Measurements from ENCODE around the gene ZC3H10. TPM values are rescaled to one million over a fixed set of nuclear protein-coding genes. Genes with fewer than 3 reads are reported as not detected.

The ZC3H10 gene
- total and polyA plus RNA-seq, 2 of the 13 experiments (the other 11 are each of a cell fraction or from before 2014, with no cell fraction given): 0.70 to 2.3 TPM

DNA sequence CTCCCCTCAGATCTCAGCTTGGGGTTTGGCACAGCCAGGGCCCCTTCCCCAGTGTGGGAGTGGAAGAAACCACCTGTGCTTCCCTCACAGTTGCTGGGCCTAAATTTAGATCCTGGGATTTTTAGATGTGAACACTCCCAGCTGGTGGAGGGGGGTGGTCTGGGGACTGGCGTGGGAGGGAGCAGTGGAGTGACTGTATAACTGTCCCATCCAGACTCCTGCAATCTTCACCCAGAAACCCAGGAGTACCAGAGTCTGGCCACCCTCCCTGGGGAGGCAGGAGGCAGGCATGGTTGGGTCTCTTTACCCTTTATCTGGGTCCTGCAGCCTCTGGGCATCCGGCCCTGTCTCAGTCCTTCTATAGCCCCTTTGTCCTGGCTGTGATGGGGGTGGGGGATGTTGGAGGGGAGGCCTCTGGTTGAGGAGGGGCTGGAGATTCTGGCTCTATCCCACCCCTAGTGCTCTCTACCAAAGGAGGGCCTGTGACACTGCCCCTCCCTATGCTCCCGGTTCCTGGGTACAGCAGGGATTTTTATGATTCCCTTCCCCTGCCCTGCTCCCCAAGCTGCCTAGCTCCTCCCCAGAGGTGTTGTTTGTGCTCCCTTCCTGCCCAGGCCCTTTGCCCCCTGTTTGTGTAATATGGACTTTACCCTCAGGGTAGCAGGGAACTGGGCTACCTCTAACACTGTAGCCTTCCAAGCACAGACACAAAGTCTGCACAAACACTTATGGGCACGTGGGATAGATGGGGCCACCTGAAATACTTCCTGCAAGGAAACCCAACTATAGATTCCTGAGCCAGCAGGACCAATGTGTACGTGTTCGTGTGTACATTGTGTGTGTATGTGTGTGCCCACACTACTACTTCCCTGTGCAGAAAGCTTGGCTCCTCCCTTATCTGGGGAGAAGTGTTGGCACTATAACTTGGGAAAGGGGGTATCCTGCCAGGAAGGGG lies 36.4 kb upstream of the ZC3H10 start (continued):
- TF ChIP-seq, protein P1, sequence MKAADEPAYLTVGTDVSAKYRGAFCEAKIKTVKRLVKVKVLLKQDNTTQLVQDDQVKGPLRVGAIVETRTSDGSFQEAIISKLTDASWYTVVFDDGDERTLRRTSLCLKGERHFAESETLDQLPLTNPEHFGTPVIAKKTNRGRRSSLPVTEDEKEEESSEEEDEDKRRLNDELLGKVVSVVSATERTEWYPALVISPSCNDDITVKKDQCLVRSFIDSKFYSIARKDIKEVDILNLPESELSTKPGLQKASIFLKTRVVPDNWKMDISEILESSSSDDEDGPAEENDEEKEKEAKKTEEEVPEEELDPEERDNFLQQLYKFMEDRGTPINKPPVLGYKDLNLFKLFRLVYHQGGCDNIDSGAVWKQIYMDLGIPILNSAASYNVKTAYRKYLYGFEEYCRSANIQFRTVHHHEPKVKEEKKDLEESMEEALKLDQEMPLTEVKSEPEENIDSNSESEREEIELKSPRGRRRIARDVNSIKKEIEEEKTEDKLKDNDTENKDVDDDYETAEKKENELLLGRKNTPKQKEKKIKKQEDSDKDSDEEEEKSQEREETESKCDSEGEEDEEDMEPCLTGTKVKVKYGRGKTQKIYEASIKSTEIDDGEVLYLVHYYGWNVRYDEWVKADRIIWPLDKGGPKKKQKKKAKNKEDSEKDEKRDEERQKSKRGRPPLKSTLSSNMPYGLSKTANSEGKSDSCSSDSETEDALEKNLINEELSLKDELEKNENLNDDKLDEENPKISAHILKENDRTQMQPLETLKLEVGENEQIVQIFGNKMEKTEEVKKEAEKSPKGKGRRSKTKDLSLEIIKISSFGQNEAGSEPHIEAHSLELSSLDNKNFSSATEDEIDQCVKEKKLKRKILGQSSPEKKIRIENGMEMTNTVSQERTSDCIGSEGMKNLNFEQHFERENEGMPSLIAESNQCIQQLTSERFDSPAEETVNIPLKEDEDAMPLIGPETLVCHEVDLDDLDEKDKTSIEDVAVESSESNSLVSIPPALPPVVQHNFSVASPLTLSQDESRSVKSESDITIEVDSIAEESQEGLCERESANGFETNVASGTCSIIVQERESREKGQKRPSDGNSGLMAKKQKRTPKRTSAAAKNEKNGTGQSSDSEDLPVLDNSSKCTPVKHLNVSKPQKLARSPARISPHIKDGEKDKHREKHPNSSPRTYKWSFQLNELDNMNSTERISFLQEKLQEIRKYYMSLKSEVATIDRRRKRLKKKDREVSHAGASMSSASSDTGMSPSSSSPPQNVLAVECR (CRISPR knock-in tag; IDR thresholded peaks at IDR 0.05; ENCODE audit: borderline replicate concordance): peak; percentile 92; the same call in 1 of the 2 replicates
- TF ChIP-seq ZNF350 (CRISPR knock-in tag; IDR thresholded peaks at IDR 0.05; ENCODE audit: borderline replicate concordance, low read depth) (peak; percentile 92), MAFK (conservative IDR thresholded peaks at IDR 0.05 in 1 of 2, IDR thresholded peaks at IDR 0.05 in 1 of 2; ENCODE audit: low read length in 2 of 2) (peak in 1 of 2 experiments; percentile 36; a peak in 3 of 4 replicates), ETV6 (CRISPR knock-in tag; conservative IDR thresholded peaks at IDR 0.05) (peak; percentile 52; the same call in 1 of the 2 replicates), HOXA9 (CRISPR knock-in tag; IDR thresholded peaks at IDR 0.05; ENCODE audit: borderline replicate concordance) (0 out of 2 replicates have a peak, but pooled peaks have one; percentile 51), ZNF780A (CRISPR knock-in tag; IDR thresholded peaks at IDR 0.05) (peak; percentile 87; the same call in 1 of the 2 replicates), ZNF33A (CRISPR knock-in tag; IDR thresholded peaks at IDR 0.05; ENCODE audit: borderline replicate concordance) (no peak), KLF6 (CRISPR knock-in tag; IDR thresholded peaks at IDR 0.05) (peak; percentile 93), SNAPC4 (CRISPR knock-in tag; IDR thresholded peaks at IDR 0.05) (no peak), NFKBIZ (CRISPR knock-in tag; IDR thresholded peaks at IDR 0.05) (peak; percentile 97), MTA3 (CRISPR knock-in tag; IDR thresholded peaks at IDR 0.05) (no peak)
- TF ChIP-seq, protein P2, sequence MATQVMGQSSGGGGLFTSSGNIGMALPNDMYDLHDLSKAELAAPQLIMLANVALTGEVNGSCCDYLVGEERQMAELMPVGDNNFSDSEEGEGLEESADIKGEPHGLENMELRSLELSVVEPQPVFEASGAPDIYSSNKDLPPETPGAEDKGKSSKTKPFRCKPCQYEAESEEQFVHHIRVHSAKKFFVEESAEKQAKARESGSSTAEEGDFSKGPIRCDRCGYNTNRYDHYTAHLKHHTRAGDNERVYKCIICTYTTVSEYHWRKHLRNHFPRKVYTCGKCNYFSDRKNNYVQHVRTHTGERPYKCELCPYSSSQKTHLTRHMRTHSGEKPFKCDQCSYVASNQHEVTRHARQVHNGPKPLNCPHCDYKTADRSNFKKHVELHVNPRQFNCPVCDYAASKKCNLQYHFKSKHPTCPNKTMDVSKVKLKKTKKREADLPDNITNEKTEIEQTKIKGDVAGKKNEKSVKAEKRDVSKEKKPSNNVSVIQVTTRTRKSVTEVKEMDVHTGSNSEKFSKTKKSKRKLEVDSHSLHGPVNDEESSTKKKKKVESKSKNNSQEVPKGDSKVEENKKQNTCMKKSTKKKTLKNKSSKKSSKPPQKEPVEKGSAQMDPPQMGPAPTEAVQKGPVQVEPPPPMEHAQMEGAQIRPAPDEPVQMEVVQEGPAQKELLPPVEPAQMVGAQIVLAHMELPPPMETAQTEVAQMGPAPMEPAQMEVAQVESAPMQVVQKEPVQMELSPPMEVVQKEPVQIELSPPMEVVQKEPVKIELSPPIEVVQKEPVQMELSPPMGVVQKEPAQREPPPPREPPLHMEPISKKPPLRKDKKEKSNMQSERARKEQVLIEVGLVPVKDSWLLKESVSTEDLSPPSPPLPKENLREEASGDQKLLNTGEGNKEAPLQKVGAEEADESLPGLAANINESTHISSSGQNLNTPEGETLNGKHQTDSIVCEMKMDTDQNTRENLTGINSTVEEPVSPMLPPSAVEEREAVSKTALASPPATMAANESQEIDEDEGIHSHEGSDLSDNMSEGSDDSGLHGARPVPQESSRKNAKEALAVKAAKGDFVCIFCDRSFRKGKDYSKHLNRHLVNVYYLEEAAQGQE (IDR thresholded peaks at IDR 0.05; ENCODE audit: borderline replicate concordance in 1 of 2, low read depth in 1 of 2, low read length in 2 of 2): peak in 1 of 2 experiments; percentile 74; a peak in 1 of 4 replicates

Measured in HepG2 (cell line).